G401.6 (cell line): Measurements from ENCODE around the gene SRD5A3.

Experiments
- FAIRE-seq: peaks from 2 replicates; lab custom pipeline; 2012; peaks lifted over from hg19 to GRCh38; lab: Jason Lieb, UNC

Gene SRD5A3

GRCh38 chr4:55378617-55379467 lies 32.8 kb downstream of the SRD5A3 start:
- FAIRE-seq, result no peak

- no peak for FAIRE-seq
These were observed 34.5 kb downstream of the SRD5A3 start for GRCh38 chr4:55380576-55380975.

- no peak for FAIRE-seq
These were observed 35.5 kb downstream of the SRD5A3 start for GRCh38 chr4:55381502-55381901.

GRCh38 chr4:55382488-55383003 lies 36.5 kb downstream of the SRD5A3 start:
- FAIRE-seq, result no peak

GRCh38 chr4:55385201-55385649 lies 39.2 kb downstream of the SRD5A3 start:
- FAIRE-seq, result no peak

- peak; percentile 46 for FAIRE-seq
These were observed 40.0 kb downstream of the SRD5A3 start for GRCh38 chr4:55386073-55386472.

- no peak for FAIRE-seq
These were observed 40.8 kb downstream of the SRD5A3 start for GRCh38 chr4:55386840-55387239.

GRCh38 chr4:55393461-55394320 lies 47.6 kb downstream of the SRD5A3 start:
- no peak for FAIRE-seq

GRCh38 chr4:55395218-55395528 lies 49.1 kb downstream of the SRD5A3 start:
- no peak for FAIRE-seq

GRCh38 chr4:55395529-55396307 lies 49.7 kb downstream of the SRD5A3 start, which contains the start of gene TMEM165:
TSS of gene TMEM165 (plus strand) at chr4:55395957. CDS start at chr4:55396190, 233 bp downstream.
- peak; percentile 27 for FAIRE-seq

- no peak for FAIRE-seq
These were observed 50.5 kb downstream of the SRD5A3 start for GRCh38 chr4:55396308-55397125.

- FAIRE-seq, result no peak
These were observed 51.0 kb downstream of the SRD5A3 start for GRCh38 chr4:55397126-55397436.

- no peak for FAIRE-seq
These were observed 51.7 kb downstream of the SRD5A3 start for GRCh38 chr4:55397520-55398321.

GRCh38 chr4:55398461-55398860 lies 52.4 kb downstream of the SRD5A3 start:
- FAIRE-seq, result no peak

- FAIRE-seq, result no peak
These were observed 52.9 kb downstream of the SRD5A3 start for GRCh38 chr4:55398966-55399365.

GRCh38 chr4:55399581-55399980 lies 53.5 kb downstream of the SRD5A3 start:
- no peak for FAIRE-seq

- FAIRE-seq, result no peak
These were observed 59.0 kb downstream of the SRD5A3 start for GRCh38 chr4:55405073-55405472.

GRCh38 chr4:55406545-55406944 lies 60.5 kb downstream of the SRD5A3 start:
- no peak for FAIRE-seq

- no peak for FAIRE-seq
These were observed 61.1 kb downstream of the SRD5A3 start for GRCh38 chr4:55407119-55407518.

GRCh38 chr4:55407764-55408163 lies 61.7 kb downstream of the SRD5A3 start:
- no peak for FAIRE-seq
